Liver (tissue), 9 donors: Measurements from ENCODE around the gene UFD1. TPM values are rescaled to one million over a fixed set of nuclear protein-coding genes. Genes with fewer than 3 reads are reported as not detected.

ENCODE experiments used
- DNase-seq: peaks from one replicate; pipeline ENCODE4 v3.0.0-alpha.2; 2017; ENCODE audit warnings: low spot score
- H3K27ac ChIP-seq, 2 donors: one replicate each; pipeline ENCODE4 v1.7.0; 2013; ENCODE audit warnings: inconsistent platforms in 2 of 2, low read length in 2 of 2, control low read depth in 1 of 2, low read depth in 1 of 2, mild to moderate bottlenecking in 1 of 2
- H3K27me3 ChIP-seq, 4 donors: one replicate each; pipeline versions ENCODE4 v1.6.1 to v1.7.0; 2013; ENCODE audit warnings: low read length in 3 of 4, inconsistent platforms in 1 of 4, mild to moderate bottlenecking in 1 of 4, moderate library complexity in 1 of 4; ENCODE audit not compliant: control insufficient read depth in 4 of 4, insufficient read depth in 4 of 4
- H3K36me3 ChIP-seq, 4 donors: one replicate each; pipeline versions ENCODE4 v1.6.1 to v1.7.0; 2013; ENCODE audit warnings: low read length in 3 of 4, mild to moderate bottlenecking in 3 of 4, low read depth in 1 of 4, moderate library complexity in 1 of 4; ENCODE audit not compliant: control insufficient read depth in 4 of 4, insufficient read depth in 3 of 4
- H3K4me1 ChIP-seq, 4 donors: one replicate each; pipeline versions ENCODE4 v1.6.1 to v1.7.0; 2013; ENCODE audit warnings: low read length in 3 of 4, mild to moderate bottlenecking in 3 of 4, moderate library complexity in 1 of 4; ENCODE audit not compliant: control insufficient read depth in 4 of 4, insufficient read depth in 4 of 4
- H3K4me3 ChIP-seq, 3 donors: one replicate each; pipeline versions ENCODE4 v1.6.1 to v1.7.0; 2013; ENCODE audit warnings: low read length in 3 of 3, control low read depth in 1 of 3, low read depth in 1 of 3, mild to moderate bottlenecking in 1 of 3
- H3K9ac ChIP-seq, 2 donors: one replicate each; pipeline ENCODE4 v1.7.0; 2013; ENCODE audit warnings: low read length in 2 of 2, mild to moderate bottlenecking in 2 of 2, moderate library complexity in 2 of 2, control low read depth in 1 of 2, low read depth in 1 of 2
- H3K9me3 ChIP-seq, 4 donors: one replicate each; pipeline versions ENCODE4 v1.6.1 to v1.7.0; 2013; ENCODE audit warnings: low read length in 3 of 4; ENCODE audit not compliant: control insufficient read depth in 4 of 4
- ATF3 ChIP-seq: IDR thresholded peaks from 2 replicates; pipeline ENCODE4 v1.6.1; 2016; ENCODE audit warnings: antibody characterized with exemption
- CTCF ChIP-seq: fragments of 150-350 bp; IDR thresholded peaks from 2 replicates; pipeline ENCODE4 v1.5.1; 2017; ENCODE audit warnings: improper control_type of control experiment, low read depth, low read length; ENCODE audit not compliant: missing input control
- EGR1 ChIP-seq, 2 donors: IDR thresholded peaks; 2 replicates each; pipeline ENCODE4 v1.6.1; 2016 to 2018; ENCODE audit warnings: antibody characterized with exemption in 2 of 2, low read depth in 2 of 2
- FOXA1 ChIP-seq: IDR thresholded peaks from 2 replicates; pipeline ENCODE4 v1.6.1; 2016; ENCODE audit warnings: antibody characterized with exemption
- FOXA2 ChIP-seq: IDR thresholded peaks from 2 replicates; pipeline ENCODE4 v1.6.1; 2016; ENCODE audit warnings: antibody characterized with exemption
- HNF4A ChIP-seq, 2 donors: conservative IDR thresholded peaks; 2 replicates each; pipeline ENCODE4 v1.6.1; 2016; ENCODE audit warnings: antibody characterized with exemption in 2 of 2, mild to moderate bottlenecking in 2 of 2
- JUND ChIP-seq, 2 donors: IDR thresholded peaks; 2 replicates each; pipeline ENCODE4 v1.6.1; 2016; ENCODE audit warnings: antibody characterized with exemption in 2 of 2
- MAX ChIP-seq: IDR thresholded peaks from 2 replicates; pipeline ENCODE4 v1.6.1; 2016; ENCODE audit warnings: antibody characterized with exemption
- RAD21 ChIP-seq, 2 donors: IDR thresholded peaks; 2 replicates each; pipeline ENCODE4 v1.6.1; 2016; ENCODE audit warnings: antibody characterized with exemption in 2 of 2, mild to moderate bottlenecking in 2 of 2
- REST ChIP-seq: IDR thresholded peaks from 2 replicates; pipeline ENCODE4 v1.6.1; 2016; ENCODE audit warnings: antibody characterized with exemption, mild to moderate bottlenecking
- RXRA ChIP-seq, 2 donors: IDR thresholded peaks; 2 replicates each; pipeline ENCODE4 v1.6.1; 2017 to 2018; ENCODE audit warnings: antibody characterized with exemption in 2 of 2, mild to moderate bottlenecking in 1 of 2
- SP1 ChIP-seq: IDR thresholded peaks from 2 replicates; pipeline ENCODE4 v1.6.1; 2018; ENCODE audit warnings: antibody characterized with exemption, mild to moderate bottlenecking
- TAF1 ChIP-seq: conservative IDR thresholded peaks from 2 replicates; pipeline ENCODE4 v1.6.1; 2016; ENCODE audit warnings: antibody characterized with exemption, mild to moderate bottlenecking
- YY1 ChIP-seq: IDR thresholded peaks from 2 replicates; pipeline ENCODE4 v1.6.1; 2016; ENCODE audit warnings: antibody characterized with exemption, mild to moderate bottlenecking
- WGBS: extraction: QIAGEN DNeasy Blood & Tissue Kit; methylation state at CpG from one replicate; pipeline ENCODE4 v1.1.7; 2013; 5-methylcytosine and 5-hydroxymethylcytosine counted together
- polyA plus RNA-seq, 2 donors: library from polyadenylated mRNA; stranded (reverse) in 1 of 2; unstranded in 1 of 2; fragments of 200-250 nt in 1 of 2; fragments of >200 nt in 1 of 2; fragmentation: Nextera tagmentation in 1 of 2; extraction: Ambion mirVana in 1 of 2; gene quantifications; one replicate each; pipeline versions ENCODE4 v1.2.1 to v1.2.3, GENCODE V29; 2013 to 2015
- total RNA-seq, 2 donors: library from RNA; depleted of rRNA; stranded (reverse); fragments of >200 nt; gene quantifications; one replicate each; pipeline ENCODE4 v1.2.3, GENCODE V29; 2014
- donor health status: healthy.
- donor health status: healthy.
- donor health status: healthy.
- donor health status: healthy.
- donor health status: healthy.

The UFD1 gene
- total and polyA plus RNA-seq, 4 donors = 28.2 to 64.2 (median 54.6) TPM

- Histone ChIP-seq H3K4me3 (no peak overlapping the region), H3K36me3 (peaks cover 4 to 71% (median 58%) of the 10 kb centered on the region in 4 donors), H3K27ac (no peak overlapping the region), H3K9ac (no peak overlapping the region), H3K27me3 (no peaks in the 10 kb centered on the region), H3K9me3 (no peaks in the 10 kb centered on the region), H3K4me1 (no peaks in the 10 kb centered on the region)
- no peak for DNase-seq
- TF ChIP-seq FOXA2 = no peak
- no peak for TF ChIP-seq REST
- no peak for TF ChIP-seq TAF1
- TF ChIP-seq EGR1 (IDR thresholded peaks at IDR 0.05; ENCODE audit: low read depth in 2 of 2) = no peak
- TF ChIP-seq RAD21 (IDR thresholded peaks at IDR 0.05) = no peak
- TF ChIP-seq YY1 = no peak
- TF ChIP-seq RXRA (IDR thresholded peaks at IDR 0.05) = no peak
- TF ChIP-seq MAX = no peak
- no peak for TF ChIP-seq JUND (IDR thresholded peaks at IDR 0.05)
- no peak for TF ChIP-seq ATF3
- TF ChIP-seq HNF4A (conservative IDR thresholded peaks at IDR 0.05) = no peak
- no peak for TF ChIP-seq SP1
- no peak for TF ChIP-seq CTCF
- over 99% methylated on average over 2 of the region's 2 CpGs for WGBS
These were observed 24.0 kb downstream of the UFD1 start for GRCh38 chr22:19455033-19455432.

- H3K27me3 ChIP-seq = no peaks in the 10 kb centered on the region
- no peak for DNase-seq
- H3K36me3 ChIP-seq = peaks cover 4 to 71% (median 58%) of the 10 kb centered on the region in 4 donors
- no peaks in the 10 kb centered on the region for H3K9me3 ChIP-seq
- H3K4me3 ChIP-seq = no peak overlapping the region
- TF ChIP-seq YY1 (no peak), RXRA (IDR thresholded peaks at IDR 0.05) (no peak), HNF4A (conservative IDR thresholded peaks at IDR 0.05) (no peak), FOXA1 (no peak), TAF1 (no peak)
- no peak overlapping the region for H3K9ac ChIP-seq
- H3K27ac ChIP-seq = no peak overlapping the region
- WGBS = 89% methylated on average over 6 of the region's 6 CpGs
- H3K4me1 ChIP-seq = no peaks in the 10 kb centered on the region
These were observed 24.8 kb downstream of the UFD1 start for GRCh38 chr22:19454156-19454555.
